OCI-LY7 (cell line): ENCODE results near the gene ENTPD7.

Experiments
- CTCF ChIP-seq: fragments of 200-600 bp; sonication (generic); conservative IDR thresholded peaks from 2 replicates; pipeline ENCODE4 v1.5.1; 2014; ENCODE audit warnings: mild to moderate bottlenecking, antibody characterized with exemption, low read length, moderate library complexity, mixed read lengths
- EZH2phosphoT487 ChIP-seq: fragments of 200-600 bp; sonication (generic); IDR thresholded peaks from 2 replicates; pipeline ENCODE4 v1.6.1; 2018; ENCODE audit warnings: low read depth, borderline replicate concordance, mild to moderate bottlenecking, mixed run types, antibody characterized with exemption, low read length, moderate library complexity, mixed read lengths

DNA sequence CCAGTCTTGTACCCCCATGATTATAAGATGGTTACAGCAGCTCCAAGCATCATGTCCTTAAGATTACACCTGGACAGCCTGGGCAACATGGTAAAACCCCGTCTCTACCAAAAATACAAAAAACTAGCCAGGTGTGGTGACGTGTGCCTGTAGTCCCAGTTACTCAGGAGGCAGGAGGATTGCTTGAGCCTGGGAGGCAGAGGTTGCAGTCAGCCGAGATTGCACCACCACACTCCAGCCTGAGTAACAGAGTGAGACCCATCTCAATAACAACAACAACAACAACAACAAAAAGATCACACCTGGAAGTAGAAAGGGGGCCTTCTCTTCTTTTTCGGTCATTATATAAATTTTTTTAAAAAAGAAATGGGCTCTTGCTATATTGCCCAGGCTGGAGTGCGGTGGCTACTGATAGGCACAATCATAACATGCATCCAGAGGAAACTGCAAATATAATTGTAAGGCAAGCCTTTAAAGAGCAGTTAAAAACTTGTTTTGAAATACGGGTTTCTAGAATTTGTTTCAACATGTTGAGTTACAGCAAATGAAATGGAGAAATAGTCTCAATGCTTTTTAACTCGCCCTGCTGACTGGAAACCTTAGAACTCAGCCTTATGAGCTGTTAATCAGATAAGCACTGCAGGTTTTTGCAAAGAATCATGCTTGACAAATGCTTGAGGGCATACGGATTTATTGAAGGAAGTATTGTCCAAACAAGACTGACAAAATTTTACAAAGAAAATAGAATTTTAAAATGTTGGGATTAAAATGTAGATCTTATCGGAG, 4.7 kb upstream of the ENTPD7 start:
- no peak for TF ChIP-seq CTCF
- no peak for TF ChIP-seq EZH2phosphoT487
